GM19455 (cell line): ENCODE data around the gene C1orf216.
"Not testable (repeated sequence)": the region's sequence is repeated elsewhere in the genome, so short reads cannot be mapped to it uniquely, and the experiment has no call there.

Experiments used
- ATAC-seq: cut with Tn5 transposase; IDR thresholded peaks from one replicate; pipeline ENCODE4 v1.9.1; 2021; ENCODE audit not compliant: unreplicated experiment

C1orf216 gene

GRCh38 chr1:35707601-35708440, 10.9 kb downstream of the C1orf216 start:
- no peak for ATAC-seq

GRCh38 chr1:35706846-35707600, 11.7 kb downstream of the C1orf216 start:
- no peak for ATAC-seq

GRCh38 chr1:35702508-35702907, 16.2 kb downstream of the C1orf216 start:
- no peak for ATAC-seq

DNA sequence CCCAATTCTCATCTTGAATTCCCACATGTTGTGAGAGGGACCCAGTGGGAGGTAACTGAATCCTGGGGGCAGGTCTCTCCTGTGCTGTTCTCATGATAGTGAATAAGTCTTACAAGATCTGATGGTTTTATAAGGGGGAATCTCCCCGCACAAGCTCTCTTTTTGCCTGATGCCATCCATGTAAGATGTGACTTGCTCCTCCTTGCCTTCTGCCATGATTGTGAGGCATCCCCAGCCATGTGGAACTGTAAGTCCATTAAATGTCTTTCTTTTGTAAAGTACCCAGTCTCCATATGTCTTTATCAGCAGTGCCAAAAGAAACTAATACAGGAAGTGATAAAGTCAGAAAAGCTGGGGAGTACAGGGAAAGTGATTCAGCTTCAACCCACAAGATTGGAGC, 19.5 kb downstream of the C1orf216 start:
- not testable (repeated sequence) for ATAC-seq

DNA sequence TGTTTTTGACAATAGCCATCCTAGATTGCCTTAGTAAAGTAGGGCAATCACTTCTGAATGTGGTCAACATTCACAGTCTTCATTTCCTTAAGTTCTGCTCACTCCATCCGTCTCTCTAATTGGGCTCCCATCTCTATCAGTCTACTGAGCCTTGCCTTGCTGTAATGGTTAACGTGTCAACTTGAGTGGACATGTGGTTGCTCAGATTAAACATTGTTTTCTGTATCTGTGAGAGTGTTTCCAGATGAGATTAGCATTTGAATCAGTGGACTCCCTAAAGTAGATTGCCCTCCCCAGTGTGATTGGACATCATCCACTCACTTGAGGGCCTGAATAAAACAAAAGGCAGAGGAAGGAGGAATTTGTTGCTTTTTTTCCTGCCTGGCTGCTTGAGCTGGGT, 26.4 kb downstream of the C1orf216 start:
- no peak for ATAC-seq

DNA sequence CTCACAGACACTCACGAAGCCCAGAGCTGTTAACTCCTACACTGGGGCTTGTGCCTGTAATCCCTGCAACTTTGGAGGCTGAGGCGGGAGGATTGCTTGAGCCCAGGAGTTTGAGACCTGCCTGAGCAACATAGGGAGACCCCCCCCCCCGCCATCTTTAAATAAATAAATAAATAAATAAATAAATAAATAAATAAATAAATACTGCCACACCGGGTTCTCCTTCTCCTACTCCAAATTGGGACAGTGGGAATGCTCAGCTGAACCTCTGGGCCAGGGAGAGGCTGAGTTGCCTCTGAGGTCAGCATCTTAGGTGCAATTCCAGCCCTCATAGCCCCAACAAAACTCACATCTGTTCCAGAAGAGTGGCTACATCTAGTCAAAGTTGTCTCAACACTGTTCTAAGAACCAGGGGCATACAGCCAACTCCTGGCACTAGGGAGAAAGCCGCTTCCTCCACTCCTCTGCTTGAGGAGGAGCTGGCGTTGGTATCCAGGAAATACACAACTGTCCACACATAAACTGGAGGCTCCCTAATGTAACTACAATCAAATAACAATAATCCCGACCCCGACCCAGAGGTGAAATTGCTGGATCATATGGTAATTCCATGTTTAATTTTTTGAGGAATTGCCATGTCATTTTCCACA, 27.0 kb downstream of the C1orf216 start:
- no peak for ATAC-seq

DNA sequence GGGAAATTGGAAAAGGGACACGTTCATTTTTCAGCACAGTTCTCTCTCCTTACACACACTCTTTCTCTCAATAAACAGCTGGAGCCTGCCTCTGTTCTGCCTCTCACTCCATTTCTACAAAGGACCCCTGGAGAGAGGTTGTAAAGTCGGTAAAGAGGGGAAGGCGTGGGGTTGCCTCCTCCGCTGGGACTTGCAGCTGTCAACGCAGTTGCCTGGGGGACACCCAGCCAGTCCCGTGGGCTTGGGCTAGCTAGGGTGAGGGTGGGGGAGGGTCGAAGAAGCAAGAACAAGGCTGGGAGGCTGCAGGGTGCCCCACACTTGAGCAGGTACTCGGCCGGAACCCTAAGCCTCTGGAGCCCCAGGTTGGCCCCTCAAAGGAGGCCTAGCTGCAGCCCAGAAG, 27.6 kb downstream of the C1orf216 start:
- no peak for ATAC-seq

DNA sequence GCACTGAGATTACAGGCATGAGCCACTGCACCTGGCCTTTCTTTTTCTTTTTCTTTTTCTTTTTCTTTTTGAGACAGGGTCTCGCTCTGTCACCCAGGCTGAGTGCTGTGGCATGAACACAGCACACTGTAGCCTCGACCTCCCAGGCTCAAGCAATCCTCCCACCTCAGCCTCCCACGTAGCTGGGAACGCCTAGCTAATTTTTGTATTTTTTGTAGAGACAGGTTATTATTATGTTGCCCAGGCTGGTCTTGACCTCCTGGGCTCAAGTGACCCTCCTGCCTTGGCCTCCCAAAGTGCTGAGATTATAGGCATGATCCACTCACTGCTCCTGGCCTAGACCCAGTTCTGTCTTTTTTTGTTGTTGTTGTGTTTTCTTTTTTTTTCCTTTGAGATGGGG, 28.6 kb downstream of the C1orf216 start:
- not testable (repeated sequence) for ATAC-seq

DNA sequence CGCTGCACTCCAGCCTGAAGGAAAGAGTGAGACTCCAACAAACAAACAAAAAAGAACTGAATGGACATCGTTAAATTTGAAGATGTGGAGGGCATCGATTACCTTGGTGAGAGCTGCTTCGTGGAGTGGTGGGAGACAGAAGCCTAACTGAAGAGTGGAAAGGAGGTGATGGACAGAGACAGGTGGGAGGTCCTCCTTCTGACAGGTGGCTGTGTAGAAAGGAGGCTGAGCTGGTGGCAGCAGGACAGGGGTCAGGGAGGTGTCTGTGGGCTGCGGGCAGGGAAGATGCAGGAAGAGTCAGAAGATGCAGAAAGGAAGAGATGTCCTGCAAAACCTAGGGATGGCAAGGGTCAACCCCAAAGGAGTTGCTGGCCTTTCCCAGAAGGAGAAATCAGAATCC, 30.5 kb downstream of the C1orf216 start:
- ATAC-seq: no peak

GRCh38 chr1:35683012-35683411, 35.7 kb downstream of the C1orf216 start:
- no peak for ATAC-seq

DNA sequence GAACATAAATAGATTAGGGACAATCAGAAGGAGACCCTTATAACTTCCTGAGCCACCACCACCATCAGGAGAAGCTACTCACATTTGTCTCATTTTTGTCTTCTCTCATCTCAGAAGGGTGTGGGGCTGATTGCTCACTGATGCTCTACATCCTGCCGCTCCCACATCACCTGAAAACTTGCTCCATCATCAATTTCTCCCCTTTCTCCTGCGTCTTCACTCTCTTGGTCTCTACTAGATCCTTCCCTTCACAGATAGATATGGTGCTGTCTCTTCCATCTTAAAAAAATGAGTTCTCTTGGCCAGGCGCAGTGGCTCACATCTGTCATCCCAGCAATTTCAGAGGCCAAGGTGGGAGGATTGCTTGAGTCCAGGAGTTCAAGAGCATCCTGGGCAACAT, 38.4 kb downstream of the C1orf216 start:
- no peak for ATAC-seq

DNA sequence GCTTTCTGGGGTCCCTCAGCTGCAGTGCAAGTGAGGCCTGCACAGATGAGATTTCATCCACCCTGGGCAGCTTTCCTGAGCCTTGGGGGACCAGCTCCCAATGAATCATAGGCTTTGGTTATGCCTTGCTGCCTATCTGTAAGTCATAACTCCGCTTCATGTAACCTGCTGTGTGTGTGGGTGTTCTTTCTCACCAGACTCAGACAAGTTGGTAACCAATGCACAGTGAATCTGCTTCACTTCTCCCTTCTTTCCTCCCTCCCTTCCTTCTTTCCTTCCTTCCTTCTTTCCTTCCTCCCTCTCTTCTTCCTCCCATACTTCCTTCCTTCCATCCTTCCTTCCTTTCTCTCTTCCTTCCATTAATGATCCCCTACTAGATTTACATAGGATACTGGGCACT, 42.9 kb downstream of the C1orf216 start:
- no peak for ATAC-seq

GRCh38 chr1:35674111-35674510, 44.6 kb downstream of the C1orf216 start:
- ATAC-seq: no peak

GRCh38 chr1:35672116-35672515, 46.6 kb downstream of the C1orf216 start:
- ATAC-seq: no peak

- no peak for ATAC-seq
Measured at GRCh38 chr1:35668506-35668905, 50.2 kb downstream of the C1orf216 start.

DNA sequence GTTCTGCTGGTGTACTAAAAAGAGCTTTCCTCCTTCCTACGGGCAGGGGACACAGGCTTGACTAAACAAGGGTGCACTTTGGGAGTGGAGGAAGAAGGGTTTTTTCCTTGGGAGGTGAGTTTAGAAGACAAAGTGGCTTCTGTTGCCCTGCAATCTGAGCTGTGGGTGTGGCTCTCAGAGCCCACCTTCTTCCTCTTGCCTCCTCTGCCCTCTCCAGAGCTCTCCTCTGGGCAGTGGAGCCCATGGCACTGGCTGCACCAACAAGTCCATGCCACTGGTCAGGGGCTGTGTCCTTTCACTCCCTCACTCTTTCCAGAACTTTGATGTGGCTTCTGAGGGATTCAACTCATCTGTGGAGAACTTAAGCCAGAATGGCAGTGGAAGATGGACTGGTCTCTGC, 51.8 kb downstream of the C1orf216 start:
- no peak for ATAC-seq

GRCh38 chr1:35666216-35666615, 52.5 kb downstream of the C1orf216 start:
- no peak for ATAC-seq
